ENCODE data around the gene SLC8A3.

Gene SLC8A3

DNA sequence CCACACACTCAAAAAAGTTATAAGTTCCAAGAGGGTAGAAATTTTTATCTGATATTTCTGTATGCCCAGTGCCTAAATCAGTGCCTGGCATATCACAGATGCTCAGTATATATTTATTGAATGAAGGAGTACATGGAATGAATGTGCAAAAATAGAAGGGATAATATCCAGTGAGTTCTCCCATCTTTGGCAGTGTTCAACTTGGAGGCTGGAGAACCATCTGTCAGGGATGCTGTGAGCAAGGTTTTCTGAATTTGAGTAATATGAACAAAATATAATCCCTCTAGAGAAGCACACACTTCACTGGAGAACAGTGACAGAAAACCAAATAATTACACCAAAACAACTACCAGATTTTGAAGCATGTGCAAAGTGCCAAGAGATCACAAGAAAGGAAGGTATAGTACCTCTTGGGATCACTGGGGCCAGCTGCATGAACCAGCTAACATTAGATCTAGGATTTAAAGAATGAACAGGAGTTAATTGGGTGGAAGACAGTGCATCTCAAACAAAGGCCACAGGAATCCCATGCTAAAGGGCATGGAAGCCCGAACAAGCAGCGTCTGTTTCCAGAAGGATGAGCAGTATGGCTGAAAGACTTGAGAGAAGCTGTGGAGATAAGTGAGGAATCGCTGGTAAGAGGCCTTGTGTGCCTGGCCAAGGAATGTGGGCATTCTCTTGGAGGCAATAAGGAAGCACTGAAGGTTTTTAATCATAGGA, 11.5 kb downstream of the SLC8A3 start:
- DNase-seq (ENCODE audit: low read depth in 2 of 2): no peak

DNA sequence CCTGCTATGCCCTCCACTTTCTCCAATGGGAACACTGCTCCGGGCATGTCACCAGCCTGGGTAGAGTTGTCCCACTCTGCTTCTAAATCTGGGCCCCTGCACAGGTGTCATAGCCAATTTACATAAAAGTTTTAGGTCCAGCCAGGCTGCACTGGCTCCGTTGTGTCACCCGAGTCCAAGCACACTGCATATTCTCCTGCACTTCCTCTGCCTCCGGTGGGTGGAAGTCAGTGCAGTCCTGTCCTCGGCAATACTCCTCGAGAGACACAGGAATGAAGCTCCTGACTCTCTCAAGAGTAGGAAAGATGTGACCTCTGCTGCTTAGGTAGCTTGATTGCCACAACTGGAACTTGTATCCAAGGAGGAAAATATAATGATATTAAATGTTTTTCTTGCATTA, 15.2 kb downstream of the SLC8A3 start:
- no peak for DNase-seq (ENCODE audit: low read depth in 2 of 2)

DNA sequence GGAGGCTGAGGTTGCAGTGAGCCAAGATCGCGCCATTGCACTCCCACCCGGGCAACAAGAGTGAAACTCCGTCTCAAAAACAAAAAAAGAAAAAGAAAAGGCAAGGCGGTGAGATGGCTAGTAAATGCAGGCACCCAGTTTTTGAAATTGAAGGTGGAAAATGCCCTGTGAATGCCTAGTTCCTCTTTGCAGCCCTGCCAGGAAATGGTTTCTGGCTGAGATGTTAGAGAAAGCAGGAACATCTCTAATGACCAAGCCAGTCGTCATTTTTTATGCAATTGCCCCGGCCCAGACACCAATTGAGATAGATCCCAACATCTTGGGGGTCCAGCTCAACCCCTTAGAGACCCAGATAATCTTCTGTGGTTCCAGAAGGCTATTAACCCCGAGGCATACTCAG, 17.0 kb downstream of the SLC8A3 start:
- DNase-seq (ENCODE audit: low read depth in 2 of 2): no peak

DNA sequence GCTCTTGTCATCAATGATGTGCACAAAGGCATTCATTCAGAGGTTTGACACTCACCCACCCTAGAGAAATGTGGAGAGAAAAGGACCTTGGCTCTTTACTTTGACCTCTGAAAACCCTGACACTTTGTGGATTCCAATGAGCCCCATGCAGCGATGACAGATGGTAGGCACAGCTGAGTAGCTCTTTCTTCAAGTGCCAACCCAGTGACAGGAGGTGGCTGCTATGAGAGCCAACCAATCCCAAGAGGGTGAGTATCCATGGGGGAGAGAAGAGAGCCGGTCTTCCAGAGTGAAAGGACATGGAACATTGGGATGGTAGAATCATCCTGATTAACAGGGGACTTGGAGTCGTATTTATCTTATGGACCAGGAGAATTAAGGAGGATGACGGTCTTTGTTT, 17.8 kb downstream of the SLC8A3 start:
- DNase-seq (ENCODE audit: low read depth in 2 of 2): no peak

DNA sequence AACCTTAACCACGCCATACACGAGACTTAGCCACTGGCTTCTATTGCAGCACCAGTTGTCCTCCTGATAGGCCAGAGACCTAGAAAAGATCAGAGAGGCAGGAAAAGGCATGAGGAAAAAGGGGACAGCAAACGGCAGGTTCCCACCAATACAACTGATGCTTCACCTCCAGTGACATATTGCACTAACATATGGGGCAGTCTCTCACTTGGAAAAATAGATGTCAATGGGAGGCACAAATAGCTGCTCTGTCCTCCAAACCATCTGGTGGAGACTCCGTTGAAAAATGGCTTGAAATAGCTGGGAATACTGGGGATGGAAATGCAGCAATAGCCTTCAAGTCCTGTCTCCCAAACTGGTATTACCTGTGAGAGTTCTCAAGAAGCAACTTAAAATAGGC, 20.3 kb downstream of the SLC8A3 start:
- no peak for DNase-seq (ENCODE audit: low read depth in 2 of 2)

DNA sequence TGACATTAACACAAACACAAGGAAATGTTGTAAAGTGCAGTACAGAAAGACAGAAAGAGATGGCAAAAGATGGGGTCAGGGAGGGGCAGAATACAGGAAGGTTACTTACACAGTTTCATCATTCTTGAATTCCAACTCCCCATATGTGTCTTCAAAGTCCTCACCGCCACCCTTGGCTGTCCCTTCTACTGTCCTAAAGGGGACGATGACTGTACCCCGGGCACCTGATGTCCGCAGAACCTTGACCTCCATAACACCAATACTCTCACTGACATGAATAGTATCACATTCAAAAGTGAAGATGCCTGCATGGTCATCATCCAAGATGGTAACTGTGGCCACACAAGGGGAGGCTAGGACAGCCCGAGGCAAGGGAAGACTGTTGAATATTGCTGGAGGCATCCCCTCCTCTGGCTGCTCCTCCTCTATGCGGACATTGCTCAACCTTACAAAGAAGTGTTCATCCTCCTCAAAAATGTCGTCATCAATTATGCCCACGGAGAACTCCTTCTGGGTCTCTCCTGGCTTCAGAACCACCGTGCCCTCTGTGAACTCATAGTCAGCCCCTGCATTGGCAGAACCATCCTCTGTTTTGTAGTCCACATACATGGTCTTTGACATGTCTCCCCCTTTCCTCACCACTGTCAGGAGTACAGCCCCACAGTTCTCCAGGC, 22.1 kb downstream of the SLC8A3 start:
- DNase-seq (ENCODE audit: low read depth in 2 of 2): no peak

DNA sequence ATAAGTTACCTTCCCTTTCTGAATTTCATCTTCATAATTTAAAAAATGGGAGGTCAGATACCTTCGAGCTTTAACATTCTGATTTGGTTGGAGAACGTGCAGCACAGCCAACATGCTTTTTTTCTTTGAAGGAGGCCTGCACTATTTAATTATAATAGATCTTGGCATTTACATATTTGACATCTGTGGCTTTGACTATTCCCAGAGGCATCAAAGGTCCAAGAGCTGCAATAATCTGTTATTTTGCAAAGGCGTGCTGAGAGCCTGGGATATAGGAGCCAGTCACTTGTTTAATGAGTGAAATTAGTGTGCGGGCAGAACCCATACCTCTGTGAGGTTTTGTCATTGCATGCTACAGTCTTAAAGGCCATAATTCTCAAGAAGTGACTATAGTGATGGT, 26.4 kb downstream of the SLC8A3 start:
- DNase-seq (ENCODE audit: low read depth in 2 of 2): no peak

DNA sequence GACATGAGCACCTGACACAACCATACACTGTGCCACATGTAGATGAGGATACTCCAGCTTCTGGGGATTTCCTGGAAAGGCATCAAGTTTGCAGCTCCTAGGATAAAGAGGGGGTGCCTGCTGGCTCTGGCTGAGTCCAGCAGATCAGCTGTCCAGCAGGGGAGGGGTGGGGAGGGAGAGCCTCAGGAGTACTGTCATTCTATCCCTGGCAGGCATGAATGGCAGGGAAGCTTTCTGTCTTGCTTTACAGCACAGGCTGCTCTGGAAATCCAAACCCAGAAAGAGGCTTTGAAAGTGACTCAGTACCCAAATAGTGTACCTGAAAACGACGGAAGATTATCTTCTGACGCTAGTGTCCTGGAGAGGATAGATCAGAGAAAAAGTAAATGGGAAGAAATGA, 32.2 kb downstream of the SLC8A3 start:
- DNase-seq (ENCODE audit: low read depth in 2 of 2): no peak

DNA sequence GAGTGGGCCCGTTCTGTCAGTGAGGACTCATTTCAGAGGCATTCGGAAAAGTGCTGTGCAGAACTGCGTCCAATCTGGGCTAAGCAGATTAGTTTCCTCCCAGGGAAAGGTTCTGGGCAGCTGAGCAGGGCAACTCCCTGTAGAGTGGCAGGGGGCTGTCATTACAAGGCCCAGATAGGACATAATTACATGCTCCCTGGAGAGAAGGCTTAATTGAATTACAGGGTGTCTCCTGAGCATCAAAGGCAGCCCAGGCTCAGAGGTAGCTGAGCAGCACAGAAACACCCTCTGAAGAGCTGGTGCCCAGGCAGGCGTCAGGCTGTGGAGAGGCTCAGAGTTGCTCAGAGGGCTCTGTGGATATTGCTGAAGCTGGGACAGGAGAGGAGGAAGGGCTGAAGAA, 36.0 kb downstream of the SLC8A3 start:
- no peak for DNase-seq (ENCODE audit: low read depth in 2 of 2)

DNA sequence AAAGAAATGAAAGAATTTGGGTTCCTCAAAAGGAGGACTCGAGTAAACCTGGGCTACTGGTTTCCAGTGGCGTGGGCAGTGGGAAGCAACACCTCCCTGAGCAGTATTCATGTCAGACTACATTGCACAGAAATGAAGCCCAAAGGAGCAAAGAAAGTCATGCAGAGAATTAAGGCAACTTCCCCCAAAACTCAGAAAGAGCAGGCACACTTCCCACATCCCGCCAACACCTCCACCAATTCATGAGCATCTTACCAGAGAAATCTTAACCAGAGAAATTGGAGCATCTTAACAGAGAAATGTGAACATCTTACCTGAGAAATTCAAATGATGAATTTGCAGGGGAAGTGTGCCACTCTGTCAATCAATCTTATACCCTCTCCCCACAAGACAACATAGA, 36.7 kb downstream of the SLC8A3 start:
- no peak for DNase-seq (ENCODE audit: low read depth in 2 of 2)

DNA sequence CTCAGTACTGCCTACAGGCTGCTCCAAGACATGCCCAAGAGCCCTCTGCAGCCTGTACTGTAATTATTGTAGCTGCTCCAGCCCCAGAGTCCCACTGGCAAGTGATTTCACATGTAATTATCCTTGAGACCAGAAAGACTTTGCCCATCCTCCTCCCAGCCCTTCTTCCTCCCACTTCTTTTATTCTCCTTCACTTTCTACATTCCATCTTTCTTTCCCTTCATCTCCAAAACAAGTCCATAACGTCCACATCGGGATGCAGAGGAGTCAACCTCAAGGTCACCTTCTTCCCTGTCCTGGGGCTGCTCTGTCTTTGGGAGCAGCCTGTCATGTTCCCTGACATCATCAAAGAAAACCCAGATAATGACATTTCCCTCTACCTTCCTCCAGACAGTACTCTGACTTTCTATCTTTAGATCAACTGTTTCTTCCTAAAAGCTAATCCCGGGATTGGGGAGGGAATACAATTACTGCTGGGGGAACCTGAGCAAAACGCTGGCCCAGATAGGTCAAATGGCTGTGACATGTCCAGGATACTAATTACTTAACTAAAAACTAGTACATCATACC, 39.1 kb downstream of the SLC8A3 start:
- no peak for DNase-seq (ENCODE audit: low read depth in 2 of 2)

DNA sequence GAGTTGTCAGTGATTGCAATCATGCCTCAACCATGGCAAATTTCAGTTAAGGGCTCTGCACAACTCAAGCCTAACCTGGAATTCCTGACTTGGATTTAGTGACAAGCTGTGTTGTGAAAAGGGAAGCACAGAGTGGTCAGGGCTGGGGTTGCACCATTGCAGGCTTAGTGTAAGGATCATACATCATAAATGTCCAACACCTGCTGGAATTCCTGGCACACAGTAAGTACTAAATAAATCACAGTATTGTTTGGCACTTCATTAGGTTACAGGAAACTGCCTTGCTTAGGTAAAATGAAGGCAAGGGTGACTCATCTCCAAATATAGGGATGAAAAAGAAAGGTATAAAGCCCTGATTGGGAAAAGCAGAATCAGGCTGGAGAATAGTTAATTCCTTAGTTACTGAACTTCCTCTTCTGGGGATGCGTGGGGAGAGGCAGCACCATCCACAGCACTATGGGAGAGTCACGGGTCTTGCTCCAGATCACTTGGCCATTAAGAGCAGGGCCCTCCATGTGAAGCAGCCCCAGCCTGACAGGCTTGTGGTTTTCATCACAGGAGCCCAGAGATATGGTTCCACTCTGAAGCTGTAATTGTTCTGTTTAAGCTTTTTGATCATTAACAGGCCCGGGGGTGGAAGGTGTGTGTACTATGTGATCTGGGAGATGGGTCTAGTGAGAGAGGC, 39.7 kb downstream of the SLC8A3 start:
- no peak for DNase-seq (ENCODE audit: low read depth in 2 of 2)

DNA sequence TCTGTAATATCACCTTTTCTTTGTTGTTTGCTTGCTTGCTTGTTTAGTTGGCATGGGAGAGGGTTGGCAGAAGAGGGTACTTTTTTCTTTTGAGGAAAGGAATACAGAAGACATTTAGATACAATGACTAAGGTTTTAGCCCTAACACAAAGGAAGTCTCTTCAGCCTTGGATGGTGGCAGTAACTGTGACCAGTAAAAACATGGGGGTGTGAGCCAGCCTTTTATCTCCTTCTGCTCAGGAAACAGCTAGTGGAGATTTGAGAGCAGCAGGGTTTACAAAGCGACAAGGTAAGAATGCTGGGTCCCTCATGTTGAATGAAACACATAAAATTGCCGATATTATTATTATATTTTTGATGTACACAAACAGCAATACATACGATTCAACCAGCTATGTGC, 40.4 kb downstream of the SLC8A3 start:
- no peak for DNase-seq (ENCODE audit: low read depth in 2 of 2)

DNA sequence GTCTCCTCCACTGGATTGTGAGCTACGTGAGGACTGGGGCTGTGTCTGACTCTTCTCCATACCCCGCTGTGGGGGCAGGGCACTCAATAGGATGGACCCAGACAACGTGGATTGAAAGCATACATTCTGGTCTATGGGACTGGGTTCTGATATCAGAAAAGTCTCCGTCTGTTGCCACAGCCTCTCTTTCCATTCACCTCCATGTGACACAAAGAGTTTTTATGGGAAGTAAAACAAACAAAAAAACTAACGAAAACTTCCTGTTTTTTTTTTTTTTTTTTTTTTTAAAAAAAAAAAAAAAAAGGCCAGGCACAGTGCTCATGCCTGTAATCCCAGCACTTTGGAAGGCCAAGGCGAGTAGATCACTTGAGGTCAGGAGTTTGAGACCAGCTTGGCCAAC, 44.7 kb downstream of the SLC8A3 start:
- DNase-seq (ENCODE audit: low read depth in 2 of 2): no peak

DNA sequence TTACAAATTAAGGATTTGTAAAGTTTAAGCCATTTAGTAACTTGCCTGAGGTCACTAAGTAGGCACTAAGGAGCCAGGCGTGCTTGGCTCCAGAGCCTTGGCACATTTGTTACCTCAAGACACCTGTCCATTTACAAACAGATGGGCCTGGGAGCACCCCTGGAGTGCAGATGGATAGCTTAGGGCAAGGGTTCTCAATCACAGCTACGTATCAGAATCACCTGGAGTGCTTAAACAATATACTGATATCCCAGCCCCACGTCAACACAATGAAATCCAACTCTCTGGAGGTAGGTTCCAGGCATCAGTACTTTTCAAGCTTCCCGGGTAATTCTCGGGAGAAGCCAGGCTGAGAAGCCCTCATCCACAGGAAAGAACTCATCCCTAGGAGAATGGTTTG, 45.4 kb downstream of the SLC8A3 start:
- no peak for DNase-seq (ENCODE audit: low read depth in 2 of 2)

DNA sequence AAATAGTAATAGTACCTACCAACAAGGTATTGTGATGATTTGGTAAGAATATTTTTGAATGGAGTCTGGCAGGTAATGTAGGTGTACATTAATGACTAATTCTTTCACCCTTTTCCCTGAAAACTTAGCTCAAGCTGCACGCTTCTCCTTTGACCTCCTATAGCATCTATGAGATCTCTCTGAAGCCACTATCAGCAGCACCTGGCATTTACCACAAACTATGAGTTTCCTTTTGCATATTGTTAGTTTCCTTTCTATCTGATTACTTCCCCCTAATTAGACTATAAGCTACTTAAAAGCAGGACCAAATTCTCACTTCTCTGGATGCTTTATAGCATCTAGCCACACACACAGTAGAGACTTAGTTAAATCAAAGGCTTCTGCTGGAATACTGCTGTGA, 48.1 kb downstream of the SLC8A3 start:
- no peak for DNase-seq (ENCODE audit: low read depth in 2 of 2)

DNA sequence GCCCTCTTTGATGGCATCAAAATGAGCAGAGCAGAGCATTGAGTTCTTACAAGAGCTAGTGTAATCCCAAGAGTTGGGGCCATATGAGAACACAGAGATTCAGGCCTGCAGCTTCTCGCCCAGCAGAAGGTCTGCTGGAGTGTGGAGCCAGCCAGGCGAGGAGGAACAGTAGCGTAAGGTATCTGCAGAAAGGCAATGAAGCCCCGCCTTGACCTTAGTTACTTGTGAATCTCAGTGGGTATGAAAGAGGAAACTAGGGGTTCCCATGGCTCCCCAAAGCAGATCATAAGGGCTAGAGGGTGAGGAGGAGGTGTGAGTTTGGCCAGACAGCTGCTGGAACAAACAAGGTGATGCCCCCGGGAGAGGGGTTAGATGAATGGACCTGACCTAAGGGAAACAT, 49.4 kb downstream of the SLC8A3 start:
- no peak for DNase-seq (ENCODE audit: low read depth in 2 of 2)

DNA sequence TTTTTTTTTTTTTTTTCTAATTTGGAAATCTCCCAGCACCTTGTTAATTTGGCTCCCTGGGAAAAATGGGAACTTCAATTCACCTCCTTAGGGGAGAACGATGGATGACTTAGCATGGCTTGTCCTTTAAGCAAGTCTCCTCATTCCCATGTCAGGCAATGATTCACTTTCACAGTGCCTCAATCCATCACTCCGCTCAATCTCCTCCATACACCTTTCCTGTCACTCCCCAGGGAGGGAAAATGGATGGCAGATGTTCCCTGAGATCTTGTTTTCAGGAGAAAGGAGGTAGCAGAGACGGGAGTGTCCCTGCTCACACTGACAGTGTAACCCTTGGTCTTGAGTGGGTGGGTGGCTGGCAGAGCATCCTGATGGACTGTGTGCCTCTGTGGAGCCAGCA, 51.0 kb downstream of the SLC8A3 start:
- DNase-seq (ENCODE audit: low read depth in 2 of 2): no peak

DNA sequence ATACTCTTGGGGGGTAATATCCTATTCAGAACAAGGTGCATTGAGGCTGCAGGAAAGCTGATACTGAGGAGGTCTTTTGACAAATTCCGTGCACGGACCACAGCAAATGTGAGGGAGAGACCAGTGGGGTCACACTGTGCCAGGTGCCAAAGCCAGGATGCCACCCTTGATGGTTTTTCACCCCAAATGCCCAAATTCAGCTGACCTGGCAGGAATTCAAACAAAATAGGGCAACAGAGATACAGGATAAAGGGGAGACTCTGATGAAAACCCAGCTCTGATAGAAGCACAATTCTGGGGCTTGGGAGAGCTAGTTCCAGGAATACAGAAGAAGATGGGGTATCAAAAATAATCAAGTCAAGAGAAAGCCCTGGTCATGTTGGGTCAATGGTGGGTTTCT, 55.3 kb downstream of the SLC8A3 start:
- no peak for DNase-seq (ENCODE audit: low read depth in 2 of 2)

DNA sequence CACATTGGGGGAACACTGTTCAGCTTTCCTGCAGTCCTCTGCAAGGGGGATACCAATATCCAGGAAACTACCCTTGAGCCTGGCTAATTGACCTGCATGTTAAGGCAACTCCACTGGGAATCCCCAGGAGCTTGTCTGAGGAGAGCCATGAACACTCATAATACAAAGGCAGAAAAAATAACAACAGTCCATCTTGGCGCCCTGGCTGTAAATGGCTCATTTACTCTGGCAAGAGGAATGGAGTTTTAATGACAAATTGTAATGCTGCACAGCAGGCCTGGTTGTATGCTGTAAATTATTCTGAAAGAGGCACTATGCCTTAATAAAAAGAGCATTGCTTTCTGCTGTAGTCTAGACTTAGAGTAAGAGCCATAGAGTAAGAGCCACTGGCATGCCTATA, 58.3 kb downstream of the SLC8A3 start:
- no peak for DNase-seq (ENCODE audit: low read depth in 2 of 2)

DNA sequence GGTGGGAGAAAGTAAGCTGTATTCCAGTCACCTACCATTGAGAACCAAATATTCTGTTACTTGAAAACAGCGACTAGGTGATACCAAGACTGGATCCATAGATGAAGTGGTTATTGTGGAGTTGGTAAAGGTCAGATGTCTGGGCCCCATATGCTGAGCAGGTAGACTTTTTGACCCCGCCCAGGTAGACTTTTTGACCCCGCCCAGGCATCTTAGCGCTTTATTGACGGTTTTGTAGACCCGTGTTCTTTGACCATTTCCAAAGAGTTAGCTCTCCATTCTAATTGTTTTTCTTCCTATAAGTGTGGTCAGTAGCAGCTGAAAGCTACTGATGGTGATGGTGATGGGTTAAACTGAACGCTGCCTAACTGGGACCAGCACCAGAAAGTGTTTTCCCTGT, 61.6 kb downstream of the SLC8A3 start:
- no peak for DNase-seq (ENCODE audit: low read depth in 2 of 2)

DNA sequence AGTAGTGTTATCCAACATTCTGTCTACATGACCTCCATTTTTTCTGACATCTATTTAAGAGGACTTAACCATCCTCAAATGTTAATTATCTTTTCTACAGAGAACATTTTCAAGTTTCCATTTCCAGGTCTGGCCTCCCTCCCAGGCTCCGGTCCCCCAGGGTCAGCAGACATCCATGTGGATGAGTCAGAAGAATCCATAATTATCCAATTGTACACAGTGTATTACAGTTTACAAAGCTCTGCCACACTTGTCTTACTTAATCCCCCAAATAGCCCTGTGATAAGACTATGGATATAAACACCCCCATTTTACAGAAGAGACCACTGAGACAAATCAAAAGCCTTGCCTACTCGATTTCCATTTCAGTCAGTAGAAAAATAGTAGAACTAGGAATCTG, 65.0 kb downstream of the SLC8A3 start:
- DNase-seq (ENCODE audit: low read depth in 2 of 2): no peak

DNA sequence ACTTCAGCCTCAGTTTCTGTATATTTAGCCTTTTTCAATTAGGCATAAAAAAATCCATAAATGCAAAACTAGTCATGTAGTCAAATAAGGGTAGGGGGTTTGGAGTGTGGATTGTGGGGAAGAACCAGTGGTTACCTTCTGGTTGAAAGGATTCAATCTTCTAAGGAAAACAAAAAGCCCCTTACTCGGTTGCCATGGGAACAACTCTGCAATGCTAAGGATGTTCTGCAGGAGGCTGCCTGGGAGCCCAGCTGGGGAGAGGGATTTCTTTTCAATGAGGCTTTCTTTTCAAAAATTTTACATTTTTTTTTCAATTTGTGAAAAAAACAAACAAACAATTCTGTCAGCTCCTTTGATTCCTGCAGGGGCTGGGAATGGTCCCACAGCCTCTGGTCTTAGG, 67.2 kb downstream of the SLC8A3 start:
- no peak for DNase-seq (ENCODE audit: low read depth in 2 of 2)
